ENCODE measurements around the gene FOXJ2.

FOXJ2 gene

GRCh38 chr12:8096281-8096915 is 63.9 kb downstream of the FOXJ2 start:
- no peak overlapping the region for H3K4me3 ChIP-seq (ENCODE audit: low read length)
- no peak for TF ChIP-seq ZNF274 (IDR thresholded peaks at IDR 0.05; ENCODE audit: low read depth, low read length)

GRCh38 chr12:8099235-8099634 is 66.7 kb downstream of the FOXJ2 start:
- no peak overlapping the region for H3K4me3 ChIP-seq (ENCODE audit: low read length)
- TF ChIP-seq ZNF274 (IDR thresholded peaks at IDR 0.05; ENCODE audit: low read depth, low read length) = no peak
